ENCODE results near the gene PERCC1.

DNA sequence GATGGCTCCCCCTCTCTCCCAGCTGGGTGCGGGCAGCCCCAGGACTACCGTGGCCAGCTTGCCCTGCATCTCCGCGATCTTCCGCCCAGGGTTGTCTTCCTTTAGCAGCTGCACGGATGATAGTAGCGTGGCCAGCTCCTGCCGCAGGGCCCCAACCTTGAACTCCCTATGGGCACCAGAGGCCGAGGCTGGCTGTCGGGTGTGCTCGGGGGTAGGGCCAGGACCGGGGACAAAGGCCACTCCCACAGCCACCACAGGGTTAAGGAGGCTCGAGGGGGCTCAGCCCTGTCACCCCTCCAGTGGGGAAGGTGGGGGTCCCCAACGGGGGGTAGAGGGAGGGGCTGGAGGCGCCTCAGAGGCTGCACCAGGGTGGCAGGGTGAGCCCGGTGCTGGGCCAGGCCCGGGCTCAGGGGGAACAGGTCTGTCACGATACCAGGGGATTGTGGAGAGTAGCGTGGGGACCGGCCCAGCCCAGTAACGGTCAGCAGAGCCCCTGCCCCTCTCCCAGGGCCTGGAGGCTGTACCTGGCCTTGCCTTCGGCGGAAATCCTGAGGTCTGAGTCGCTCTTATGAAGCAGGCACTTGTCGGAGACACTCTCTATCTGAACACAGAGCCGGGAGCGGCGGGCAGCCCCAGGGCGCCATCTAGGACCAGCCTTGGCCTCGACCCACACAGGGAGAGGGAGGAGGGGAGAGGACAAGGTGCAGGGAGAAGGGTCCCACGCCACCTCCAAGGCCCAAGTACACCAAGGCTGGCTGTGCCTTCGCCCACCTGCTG lies 5.2 kb downstream of the PERCC1 start:
- TF ChIP-seq, protein P1, sequence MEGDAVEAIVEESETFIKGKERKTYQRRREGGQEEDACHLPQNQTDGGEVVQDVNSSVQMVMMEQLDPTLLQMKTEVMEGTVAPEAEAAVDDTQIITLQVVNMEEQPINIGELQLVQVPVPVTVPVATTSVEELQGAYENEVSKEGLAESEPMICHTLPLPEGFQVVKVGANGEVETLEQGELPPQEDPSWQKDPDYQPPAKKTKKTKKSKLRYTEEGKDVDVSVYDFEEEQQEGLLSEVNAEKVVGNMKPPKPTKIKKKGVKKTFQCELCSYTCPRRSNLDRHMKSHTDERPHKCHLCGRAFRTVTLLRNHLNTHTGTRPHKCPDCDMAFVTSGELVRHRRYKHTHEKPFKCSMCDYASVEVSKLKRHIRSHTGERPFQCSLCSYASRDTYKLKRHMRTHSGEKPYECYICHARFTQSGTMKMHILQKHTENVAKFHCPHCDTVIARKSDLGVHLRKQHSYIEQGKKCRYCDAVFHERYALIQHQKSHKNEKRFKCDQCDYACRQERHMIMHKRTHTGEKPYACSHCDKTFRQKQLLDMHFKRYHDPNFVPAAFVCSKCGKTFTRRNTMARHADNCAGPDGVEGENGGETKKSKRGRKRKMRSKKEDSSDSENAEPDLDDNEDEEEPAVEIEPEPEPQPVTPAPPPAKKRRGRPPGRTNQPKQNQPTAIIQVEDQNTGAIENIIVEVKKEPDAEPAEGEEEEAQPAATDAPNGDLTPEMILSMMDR (conservative IDR thresholded peaks at IDR 0.05; ENCODE audit: low read depth, low read length), result no peak
- TF ChIP-seq EZH2 (IDR thresholded peaks at IDR 0.05; ENCODE audit: low read length, unreplicated experiment) (no peak), EZH2phosphoT487 (IDR thresholded peaks at IDR 0.05; ENCODE audit: borderline replicate concordance, low read length) (no peak)

Data from PC-3 (cell line).